K562 (cell line): ENCODE measurements around the gene FGF16. TPM values are rescaled to one million over a fixed set of nuclear protein-coding genes. Genes with fewer than 3 reads are reported as not detected.

Source experiments
- ATAC-seq: fragments of 200-7000 bp; cut with Tn5 transposase; 3 replicates; pipeline ENCODE4 v1.9.1; 2020; ENCODE audit warnings: moderate library complexity
- BruUV-seq: library from RNA; stranded (reverse); fragments of 400-500 nt; replicated peaks from 2 replicates; lab custom pipeline; 2021; lab: Mats Ljungman, UMichigan
- CTCF ChIA-PET: fragments of 300-600 bp; formaldehyde crosslinking; extraction: SDS; loops from one replicate; lab custom pipeline; 2021; ENCODE audit warnings: low intra/inter-chr PET ratio; lab: Yijun Ruan, JAX
- POLR2A ChIA-PET: fragments of 300-600, 350-650 bp; sonication (Branson Sonifier 250); formaldehyde crosslinking; extraction: SDS; loops from one replicate; lab custom pipeline; 2021; ENCODE audit warnings: antibody characterized with exemption, inconsistent platforms; lab: Yijun Ruan, JAX
- DNase-seq, 4 experiments: peaks; one replicate each; pipeline versions ENCODE4 v3.0.0 to v3.0.0-alpha.2; 2011 to 2018; ENCODE audit warnings: low spot score in 3 of 4, mixed read lengths in 3 of 4; ENCODE audit errors: extremely low read depth in 1 of 4
- FAIRE-seq: peaks from 2 replicates; lab custom pipeline; 2011; peaks lifted over from hg19 to GRCh38; lab: Jason Lieb, UNC
- H2AFZ ChIP-seq: 2 replicates; pipeline ENCODE4 v1.6.0; 2011; ENCODE audit warnings: low read depth, low read length, control low read depth, inconsistent platforms
- H3K27ac ChIP-seq: fragments of 200-600 bp; 3 replicates; pipeline ENCODE4 v1.8.0; 2011; ENCODE audit warnings: low read depth, mild to moderate bottlenecking, control low read depth, inconsistent platforms, low read length, moderate library complexity, mixed read lengths; ENCODE audit errors: extremely low read depth
- H3K27me3 ChIP-seq, 2 experiments: fragments of 300-600 bp in 1 of 2; 2 replicates in 1 of 2; 3 replicates in 1 of 2; pipeline versions ENCODE4 v1.6.0 to v1.8.0; 2011; ENCODE audit warnings: inconsistent platforms in 2 of 2, low read length in 2 of 2, mild to moderate bottlenecking in 1 of 2, mixed read lengths in 1 of 2, moderate library complexity in 1 of 2; ENCODE audit not compliant: control insufficient read depth in 2 of 2, insufficient read depth in 2 of 2
- H3K36me3 ChIP-seq: fragments of 300-600 bp; 3 replicates; pipeline ENCODE4 v1.8.0; 2011; ENCODE audit warnings: mild to moderate bottlenecking, low read length, inconsistent platforms; ENCODE audit not compliant: control insufficient read depth, insufficient read depth
- H3K4me1 ChIP-seq, 2 experiments: fragments of 200-600 bp in 1 of 2; replicated peaks in 1 of 2; 2 replicates in 1 of 2; 3 replicates in 1 of 2; pipeline versions ENCODE4 v1.5.1 to v1.8.0; 2011; ENCODE audit warnings: inconsistent platforms in 2 of 2, low read length in 2 of 2, mild to moderate bottlenecking in 1 of 2, mixed read lengths in 1 of 2, moderate library complexity in 1 of 2; ENCODE audit not compliant: control insufficient read depth in 2 of 2, insufficient read depth in 2 of 2
- H3K4me2 ChIP-seq: 2 replicates; pipeline ENCODE4 v1.6.1; 2011; ENCODE audit warnings: low read length, control low read depth, inconsistent platforms, mixed read lengths; ENCODE audit not compliant: insufficient read depth
- H3K4me3 ChIP-seq: fragments of 200-600 bp; sonication (generic), shearing (Covaris generic); 2 replicates; pipeline ENCODE4 v1.5.1; 2016; ENCODE audit warnings: control low read depth, inconsistent platforms
- H3K79me2 ChIP-seq: fragments of 200-600 bp; 3 replicates; pipeline ENCODE4 v1.8.0; 2011; ENCODE audit warnings: low read length, inconsistent platforms; ENCODE audit not compliant: control insufficient read depth, insufficient read depth
- H3K9ac ChIP-seq, 2 experiments: 2 replicates each; pipeline versions ENCODE4 v1.6.0 to v1.6.1; 2011; ENCODE audit warnings: low read depth in 2 of 2, low read length in 2 of 2, control low read depth in 1 of 2, inconsistent platforms in 1 of 2, mild to moderate bottlenecking in 1 of 2, mixed read lengths in 1 of 2; ENCODE audit not compliant: insufficient read depth in 1 of 2
- H3K9me1 ChIP-seq: one replicate; pipeline ENCODE4 v1.6.0; 2011; ENCODE audit warnings: inconsistent platforms, mild to moderate bottlenecking, low read length, moderate library complexity; ENCODE audit not compliant: control insufficient read depth, insufficient read depth
- H3K9me3 ChIP-seq: replicated peaks from 2 replicates; pipeline ENCODE4 v1.5.1; 2011; ENCODE audit warnings: low read depth, low read length, inconsistent platforms; ENCODE audit not compliant: control insufficient read depth, insufficient read depth
- H4K20me1 ChIP-seq: replicated peaks from 2 replicates; pipeline ENCODE4 v1.6.1; 2011; ENCODE audit warnings: low read length, inconsistent platforms, mixed read lengths; ENCODE audit not compliant: control insufficient read depth, insufficient read depth
- AFF4 ChIP-seq: sonication (generic); formaldehyde crosslinking; IDR thresholded peaks from 2 replicates; pipeline ENCODE4 v1.8.0; 2023; ENCODE audit warnings: mild to moderate bottlenecking, missing genetic modification reagents
- HMGN3 ChIP-seq: IDR thresholded peaks from 2 replicates; pipeline ENCODE4 v1.6.1; 2011; ENCODE audit warnings: borderline replicate concordance, low read depth, mild to moderate bottlenecking, mixed read lengths, low read length; ENCODE audit not compliant: insufficient read length; ENCODE audit errors: extremely low read depth
- USF2 ChIP-seq: sonication (generic); formaldehyde crosslinking; IDR thresholded peaks from 2 replicates; pipeline ENCODE4 v1.5.0; 2020; ENCODE audit warnings: missing genetic modification reagents
- WGBS: fragments of 100-300 bp; shearing (Covaris generic); methylation state at CpG from one replicate; pipeline ENCODE4 v1.1.6; 2016; ENCODE audit warnings: low coverage, mixed read lengths; ENCODE audit not compliant: insufficient coverage; ENCODE audit errors: missing lambda C conversion rate; 5-methylcytosine and 5-hydroxymethylcytosine counted together
- in situ Hi-C: fragments of 300-500 bp; cut with MboI; formaldehyde crosslinking; loops from 4 replicates; pipeline ENCODE4 v1.15.0; 2018; ENCODE audit warnings: inconsistent platforms, mixed read lengths
- intact Hi-C: fragments of 100-400 bp; cut with micrococcal nuclease; formaldehyde crosslinking; loops from 2 replicates; pipeline ENCODE4 v1.14.2; 2022
- polyA plus RNA-seq, 8 experiments: library from polyadenylated mRNA; depleted of rRNA in 4 of 8; stranded (reverse) in 5 of 8; unstranded in 3 of 8; fragments of >200 nt; fragmentation: Nextera tagmentation in 2 of 8; fragmentation: Illumina TruSeq in 1 of 8; extraction: Ambion mirVana in 2 of 8; extraction: Trizol in 1 of 8; gene quantifications; 2 replicates each; pipeline versions ENCODE4 v1.2.1 to v1.2.3, GENCODE V29; 2011 to 2014; ENCODE audit warnings: inconsistent platforms in 1 of 8, missing spikeins in 1 of 8
- total RNA-seq, 7 experiments: library from RNA; depleted of rRNA in 6 of 7; stranded (reverse); fragments of >200 nt in 6 of 7; fragmentation: Illumina TruSeq in 2 of 7; extraction: Trizol in 2 of 7; gene quantifications; 2 replicates each; pipeline versions ENCODE4 v1.2.1 to v1.2.3, GENCODE V29; 2011 to 2021; ENCODE audit warnings: low replicate concordance in 1 of 7
- TF ChIP-seq, protein P1 (sequence below): fragments of 250-450 bp; sonication (Bioruptor Pico); IDR thresholded peaks from 2 replicates; pipeline ENCODE4 v1.5.0; 2021

FGF16 gene
- total and polyA plus RNA-seq, 9 of the 15 experiments (the other 6 are each of a cell fraction or from before 2014, with no cell fraction given), result not detected

GRCh38 chrX:77415882-77416281, 31.3 kb upstream of the FGF16 start:
- ChIA-PET POLR2A (interaction anchor here (0.5 kb wide), 1 partner anchor 16 kb away, joined by 3 read pairs; no protein-coding TSS in a partner anchor), CTCF (no interaction called here)
- no peak overlapping the region for H3K4me3 ChIP-seq
- no peaks in the 10 kb centered on the region for H3K79me2 ChIP-seq
- H3K27me3 ChIP-seq, result no peaks in the 10 kb centered on the region
- no peak overlapping the region for H2AFZ ChIP-seq
- no TSS peak for BruUV-seq
- no peak overlapping the region for H3K27ac ChIP-seq
- H3K9me3 ChIP-seq, result no peaks in the 10 kb centered on the region
- TF ChIP-seq AFF4 (CRISPR knock-in tag), result no peak
- TF ChIP-seq HMGN3, result no peak
- TF ChIP-seq, protein P1, sequence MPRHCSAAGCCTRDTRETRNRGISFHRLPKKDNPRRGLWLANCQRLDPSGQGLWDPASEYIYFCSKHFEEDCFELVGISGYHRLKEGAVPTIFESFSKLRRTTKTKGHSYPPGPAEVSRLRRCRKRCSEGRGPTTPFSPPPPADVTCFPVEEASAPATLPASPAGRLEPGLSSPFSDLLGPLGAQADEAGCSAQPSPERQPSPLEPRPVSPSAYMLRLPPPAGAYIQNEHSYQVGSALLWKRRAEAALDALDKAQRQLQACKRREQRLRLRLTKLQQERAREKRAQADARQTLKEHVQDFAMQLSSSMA (CRISPR knock-in tag), result no peak
- no peak for TF ChIP-seq USF2 (CRISPR knock-in tag)
- H3K4me2 ChIP-seq, result no peak overlapping the region
- intact Hi-C loops (no loop called here), in situ Hi-C loops (no loop called here)
- H4K20me1 ChIP-seq, result no peaks in the 10 kb centered on the region
- no peak for DNase-seq
- H3K36me3 ChIP-seq, result no peaks in the 10 kb centered on the region
- H3K4me1 ChIP-seq, result no peaks in the 10 kb centered on the region
- 0% methylated on average over 1 of the region's 1 CpG for WGBS
- FAIRE-seq, result no peak
- no peak overlapping the region for H3K9ac ChIP-seq
- ATAC-seq, result no peak
- no peaks in the 10 kb centered on the region for H3K9me1 ChIP-seq
